Prostate gland (tissue), 2 donors: ENCODE measurements around the gene S100A12. TPM values are rescaled to one million over a fixed set of nuclear protein-coding genes. Genes with fewer than 3 reads are reported as not detected.
"Not testable (repeated sequence)": the region's sequence is repeated elsewhere in the genome, so short reads cannot be mapped to it uniquely, and the experiment has no call there.

Experiments used
- DNase-seq: peaks from one replicate; pipeline ENCODE4 v3.0.0-alpha.2; 2019; ENCODE audit warnings: low spot score
- H3K27ac ChIP-seq, 2 donors: fragments of 200-600 bp; sonication (generic); 2 replicates each; pipeline ENCODE4 v1.5.1; 2017 to 2019
- H3K27me3 ChIP-seq: fragments of 200-600 bp; sonication (generic); replicated peaks from 2 replicates; pipeline ENCODE4 v1.5.1; 2019; ENCODE audit not compliant: insufficient read depth
- H3K36me3 ChIP-seq, 2 donors: fragments of 200-600 bp; sonication (generic); 1 replicate in 1 of 2; 2 replicates in 1 of 2; pipeline versions ENCODE4 v1.5.1 to v1.8.1; 2017 to 2019
- H3K4me1 ChIP-seq: fragments of 200-600 bp; sonication (generic); replicated peaks from 2 replicates; pipeline ENCODE4 v1.5.1; 2019
- H3K4me3 ChIP-seq, 2 donors: fragments of 200-600 bp; sonication (generic); 2 replicates each; pipeline ENCODE4 v1.5.1; 2017 to 2019
- H3K9me3 ChIP-seq: fragments of 200-600 bp; sonication (generic); 2 replicates; pipeline ENCODE4 v1.5.1; 2017
- POLR2A ChIP-seq: fragments of 450-650 bp; IDR thresholded peaks from one replicate; pipeline ENCODE4 v1.6.1; 2016; ENCODE audit warnings: antibody characterized with exemption, mild to moderate bottlenecking
- POLR2AphosphoS5 ChIP-seq: sonication (generic); formaldehyde crosslinking; IDR thresholded peaks from one replicate; pipeline ENCODE4 v1.6.1; 2017; ENCODE audit warnings: antibody characterized with exemption
- WGBS: methylation state at CpG from one replicate; pipeline ENCODE4 v1.1.5; 2018; 5-methylcytosine and 5-hydroxymethylcytosine counted together
- intact Hi-C: fragments of 100-400 bp; cut with DNase I; formaldehyde crosslinking; loops from one replicate; pipeline ENCODE4 v1.14.2; 2022
- total RNA-seq, 2 donors: library from RNA; depleted of rRNA; stranded (reverse); fragments of >200 nt; gene quantifications; one replicate each; pipeline ENCODE4 v1.1.0, GENCODE V29; 2016
- TF ChIP-seq, protein P1 (sequence below), 4 experiments: fragments of 200-600 bp in 2 of 4; fragments of 450-650 bp in 2 of 4; sonication (generic) in 2 of 4; IDR thresholded peaks; 1 replicate in 3 of 4; 2 replicates in 1 of 4; pipeline ENCODE4 v1.5.1; 2016 to 2019; ENCODE audit warnings: antibody characterized with exemption in 4 of 4, mild to moderate bottlenecking in 2 of 4, moderate library complexity in 2 of 4

S100A12 gene
- total RNA-seq, 2 donors from 2014 or later, result not detected

- Histone ChIP-seq H3K27ac (no peak overlapping the region), H3K36me3 (no peaks in the 10 kb centered on the region), H3K4me3 (no peak overlapping the region), H3K9me3 (no peaks in the 10 kb centered on the region), H3K27me3 (no peaks in the 10 kb centered on the region), H3K4me1 (no peaks in the 10 kb centered on the region)
- DNase-seq, result no peak
- TF ChIP-seq POLR2A, result no peak
- TF ChIP-seq, protein P1, sequence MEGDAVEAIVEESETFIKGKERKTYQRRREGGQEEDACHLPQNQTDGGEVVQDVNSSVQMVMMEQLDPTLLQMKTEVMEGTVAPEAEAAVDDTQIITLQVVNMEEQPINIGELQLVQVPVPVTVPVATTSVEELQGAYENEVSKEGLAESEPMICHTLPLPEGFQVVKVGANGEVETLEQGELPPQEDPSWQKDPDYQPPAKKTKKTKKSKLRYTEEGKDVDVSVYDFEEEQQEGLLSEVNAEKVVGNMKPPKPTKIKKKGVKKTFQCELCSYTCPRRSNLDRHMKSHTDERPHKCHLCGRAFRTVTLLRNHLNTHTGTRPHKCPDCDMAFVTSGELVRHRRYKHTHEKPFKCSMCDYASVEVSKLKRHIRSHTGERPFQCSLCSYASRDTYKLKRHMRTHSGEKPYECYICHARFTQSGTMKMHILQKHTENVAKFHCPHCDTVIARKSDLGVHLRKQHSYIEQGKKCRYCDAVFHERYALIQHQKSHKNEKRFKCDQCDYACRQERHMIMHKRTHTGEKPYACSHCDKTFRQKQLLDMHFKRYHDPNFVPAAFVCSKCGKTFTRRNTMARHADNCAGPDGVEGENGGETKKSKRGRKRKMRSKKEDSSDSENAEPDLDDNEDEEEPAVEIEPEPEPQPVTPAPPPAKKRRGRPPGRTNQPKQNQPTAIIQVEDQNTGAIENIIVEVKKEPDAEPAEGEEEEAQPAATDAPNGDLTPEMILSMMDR (IDR thresholded peaks at IDR 0.05), result no peak
- no peak for TF ChIP-seq POLR2AphosphoS5
- 62% methylated on average over 17 of the region's 17 CpGs for WGBS
- intact Hi-C loops, result loop anchor here (5.0 kb wide), 1 partner anchor 218 kb away; the partner anchor contains the start of gene S100A2
Measured at GRCh38 chr1:153349363-153350320, 25.8 kb downstream of the S100A12 start.

GRCh38 chr1:153348511-153349362, 26.7 kb downstream of the S100A12 start, which contains the start of gene PGLYRP4:
Gene PGLYRP4, minus strand, starts transcription at chr1:153348841. Its CDS starts 909 bp downstream, at chr1:153347932.
- no peak within 1 kb of the TSS for H3K4me3 ChIP-seq
- TF ChIP-seq, protein P1 (IDR thresholded peaks at IDR 0.05), result no peak
- no peak for TF ChIP-seq POLR2AphosphoS5
- TF ChIP-seq POLR2A, result no peak
- no peak within 1 kb of the TSS for H3K27ac ChIP-seq
- H3K9me3 ChIP-seq, result no peaks in the 10 kb centered on the region
- 68% methylated on average over 10 of the region's 10 CpGs for WGBS
- no peak for DNase-seq
- H3K4me1 ChIP-seq, result no peaks in the 10 kb centered on the region
- intact Hi-C loops, result no loop called here
- no peaks in the 10 kb centered on the region for H3K27me3 ChIP-seq
- H3K36me3 ChIP-seq, result no peaks in the 10 kb centered on the region

- 59% methylated on average over 7 of the region's 7 CpGs for WGBS
- H3K4me1 ChIP-seq, result no peaks in the 10 kb centered on the region
- intact Hi-C loops, result no loop called here
- no peaks in the 10 kb centered on the region for H3K36me3 ChIP-seq
- H3K27ac ChIP-seq, result no peak overlapping the region
- no peak for DNase-seq
- no peak overlapping the region for H3K4me3 ChIP-seq
- H3K27me3 ChIP-seq, result no peaks in the 10 kb centered on the region
- TF ChIP-seq, protein P1 (IDR thresholded peaks at IDR 0.05), result no peak
- TF ChIP-seq POLR2A (no peak), POLR2AphosphoS5 (no peak)
- H3K9me3 ChIP-seq, result no peaks in the 10 kb centered on the region
Measured at GRCh38 chr1:153347856-153348255, 27.6 kb downstream of the S100A12 start.

GRCh38 chr1:153347049-153347448, 28.4 kb downstream of the S100A12 start:
- intact Hi-C loops, H3K36me3 ChIP-seq, H3K27me3 ChIP-seq, DNase-seq, H3K27ac ChIP-seq, H3K9me3 ChIP-seq, H3K4me1 ChIP-seq, H3K4me3 ChIP-seq: not testable (repeated sequence)
- WGBS, result 78% methylated on average over 14 of the region's 14 CpGs

GRCh38 chr1:153346077-153346723, 29.2 kb downstream of the S100A12 start:
- WGBS, result 31% methylated on average over 6 of the region's 6 CpGs
- no peak overlapping the region for H3K27ac ChIP-seq
- TF ChIP-seq POLR2AphosphoS5, result no peak
- TF ChIP-seq, protein P1 (IDR thresholded peaks at IDR 0.05), result no peak
- TF ChIP-seq POLR2A, result no peak
- H3K9me3 ChIP-seq, result no peaks in the 10 kb centered on the region
- H3K4me3 ChIP-seq, result no peak overlapping the region
- no peaks in the 10 kb centered on the region for H3K4me1 ChIP-seq
- no peaks in the 10 kb centered on the region for H3K36me3 ChIP-seq
- no peak for DNase-seq
- no peaks in the 10 kb centered on the region for H3K27me3 ChIP-seq
- intact Hi-C loops, result no loop called here
